Nephron progenitor cell (in vitro differentiated cells): ENCODE measurements around the gene ATP9A.

Source experiments
- DNase-seq: peaks from one replicate; pipeline ENCODE4 v3.0.0; 2021
- H3K27ac Mint-ChIP-seq: 2 replicates; pipeline ENCODE4 v1.8.0; 2021; ENCODE audit warnings: mild to moderate bottlenecking, moderate library complexity, mixed read lengths
- H3K27me3 Mint-ChIP-seq: 2 replicates; pipeline ENCODE4 v1.8.0; 2021; ENCODE audit warnings: mild to moderate bottlenecking, low read depth, mixed read lengths; ENCODE audit not compliant: poor library complexity
- H3K36me3 Mint-ChIP-seq: 2 replicates; pipeline ENCODE4 v1.8.0; 2021; ENCODE audit warnings: low read depth, mixed read lengths
- H3K4me1 Mint-ChIP-seq: 2 replicates; pipeline ENCODE4 v1.8.0; 2021; ENCODE audit warnings: mixed read lengths
- H3K4me3 Mint-ChIP-seq: 2 replicates; pipeline ENCODE4 v1.8.0; 2021; ENCODE audit warnings: mild to moderate bottlenecking, moderate library complexity, mixed read lengths
- H3K9me3 Mint-ChIP-seq: 2 replicates; pipeline ENCODE4 v1.8.0; 2021; ENCODE audit warnings: mild to moderate bottlenecking, moderate library complexity, mixed read lengths
- TF ChIP-seq, protein P1 (sequence below): fragments of 200-600 bp; sonication (generic); IDR thresholded peaks from 2 replicates; pipeline ENCODE4 v1.5.0; 2021; ENCODE audit warnings: antibody characterized with exemption

The ATP9A gene

GRCh38 chr20:51634257-51634656 is 133.9 kb downstream of the ATP9A start:
- no peak overlapping the region for H3K27ac Mint-ChIP-seq
- no peaks in the 10 kb centered on the region for H3K9me3 Mint-ChIP-seq
- H3K27me3 Mint-ChIP-seq = no peaks in the 10 kb centered on the region
- no peak for DNase-seq
- H3K36me3 Mint-ChIP-seq = peaks cover 21% of the 10 kb centered on the region
- H3K4me3 Mint-ChIP-seq = no peak overlapping the region
- peaks cover 11% of the 10 kb centered on the region for H3K4me1 Mint-ChIP-seq
- TF ChIP-seq, protein P1, sequence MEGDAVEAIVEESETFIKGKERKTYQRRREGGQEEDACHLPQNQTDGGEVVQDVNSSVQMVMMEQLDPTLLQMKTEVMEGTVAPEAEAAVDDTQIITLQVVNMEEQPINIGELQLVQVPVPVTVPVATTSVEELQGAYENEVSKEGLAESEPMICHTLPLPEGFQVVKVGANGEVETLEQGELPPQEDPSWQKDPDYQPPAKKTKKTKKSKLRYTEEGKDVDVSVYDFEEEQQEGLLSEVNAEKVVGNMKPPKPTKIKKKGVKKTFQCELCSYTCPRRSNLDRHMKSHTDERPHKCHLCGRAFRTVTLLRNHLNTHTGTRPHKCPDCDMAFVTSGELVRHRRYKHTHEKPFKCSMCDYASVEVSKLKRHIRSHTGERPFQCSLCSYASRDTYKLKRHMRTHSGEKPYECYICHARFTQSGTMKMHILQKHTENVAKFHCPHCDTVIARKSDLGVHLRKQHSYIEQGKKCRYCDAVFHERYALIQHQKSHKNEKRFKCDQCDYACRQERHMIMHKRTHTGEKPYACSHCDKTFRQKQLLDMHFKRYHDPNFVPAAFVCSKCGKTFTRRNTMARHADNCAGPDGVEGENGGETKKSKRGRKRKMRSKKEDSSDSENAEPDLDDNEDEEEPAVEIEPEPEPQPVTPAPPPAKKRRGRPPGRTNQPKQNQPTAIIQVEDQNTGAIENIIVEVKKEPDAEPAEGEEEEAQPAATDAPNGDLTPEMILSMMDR = no peak

DNA sequence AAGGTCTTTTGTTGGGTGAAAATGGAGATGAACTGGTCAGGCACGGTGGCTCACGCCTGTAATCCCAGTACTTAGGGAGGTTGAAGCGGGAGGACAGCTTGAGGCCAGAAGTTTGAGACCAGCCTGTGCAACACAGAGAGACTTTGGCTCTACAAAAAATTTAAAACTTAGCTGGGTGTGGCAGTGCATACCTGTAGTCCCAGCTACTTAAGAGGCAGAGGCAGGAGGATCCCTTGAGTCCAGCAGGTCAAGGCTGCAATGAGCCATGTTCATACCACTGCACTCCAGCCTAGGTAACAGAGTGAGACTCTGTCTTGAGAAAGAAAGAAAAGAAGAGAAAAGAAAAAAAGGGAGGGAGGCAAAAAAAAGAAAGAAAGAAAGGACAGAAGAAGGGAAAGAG is 134.8 kb downstream of the ATP9A start:
- DNase-seq = no peak
- TF ChIP-seq, protein P1 = no peak
- Mint-ChIP-seq H3K27me3 (no peaks in the 10 kb centered on the region), H3K27ac (peak overlapping the region; percentile 83), H3K9me3 (no peaks in the 10 kb centered on the region), H3K4me1 (peaks cover 14% of the 10 kb centered on the region), H3K4me3 (no peak overlapping the region), H3K36me3 (peaks cover 29% of the 10 kb centered on the region)

GRCh38 chr20:51631953-51632352 is 136.2 kb downstream of the ATP9A start:
- Mint-ChIP-seq H3K9me3 (no peaks in the 10 kb centered on the region), H3K27me3 (no peaks in the 10 kb centered on the region), H3K36me3 (peaks cover 35% of the 10 kb centered on the region), H3K4me1 (peaks cover 14% of the 10 kb centered on the region), H3K4me3 (no peak overlapping the region), H3K27ac (no peak overlapping the region)
- no peak for DNase-seq
- TF ChIP-seq, protein P1 = no peak

GRCh38 chr20:51631011-51631950 is 136.9 kb downstream of the ATP9A start:
- TF ChIP-seq, protein P1 = no peak
- H3K27ac Mint-ChIP-seq = no peak overlapping the region
- peaks cover 36% of the 10 kb centered on the region for H3K36me3 Mint-ChIP-seq
- H3K27me3 Mint-ChIP-seq = no peaks in the 10 kb centered on the region
- peaks cover 14% of the 10 kb centered on the region for H3K4me1 Mint-ChIP-seq
- no peaks in the 10 kb centered on the region for H3K9me3 Mint-ChIP-seq
- H3K4me3 Mint-ChIP-seq = no peak overlapping the region
- DNase-seq = no peak

- Mint-ChIP-seq H3K27me3 (peaks cover 3% of the 10 kb centered on the region), H3K36me3 (peaks cover 44% of the 10 kb centered on the region), H3K4me1 (peaks cover 14% of the 10 kb centered on the region), H3K27ac (no peak overlapping the region), H3K4me3 (no peak overlapping the region), H3K9me3 (no peaks in the 10 kb centered on the region)
- no peak for DNase-seq
- TF ChIP-seq, protein P1 = no peak
Measured at GRCh38 chr20:51629399-51630058, 138.7 kb downstream of the ATP9A start.
